ENCODE data around the gene TMEM92. TPM values are rescaled to one million over a fixed set of nuclear protein-coding genes. Genes with fewer than 3 reads are reported as not detected.

The TMEM92 gene
- total RNA-seq, 5 donors from 2014 or later (not counting 1 experiment from before 2014, with no cell fraction given), result not detected

DNA sequence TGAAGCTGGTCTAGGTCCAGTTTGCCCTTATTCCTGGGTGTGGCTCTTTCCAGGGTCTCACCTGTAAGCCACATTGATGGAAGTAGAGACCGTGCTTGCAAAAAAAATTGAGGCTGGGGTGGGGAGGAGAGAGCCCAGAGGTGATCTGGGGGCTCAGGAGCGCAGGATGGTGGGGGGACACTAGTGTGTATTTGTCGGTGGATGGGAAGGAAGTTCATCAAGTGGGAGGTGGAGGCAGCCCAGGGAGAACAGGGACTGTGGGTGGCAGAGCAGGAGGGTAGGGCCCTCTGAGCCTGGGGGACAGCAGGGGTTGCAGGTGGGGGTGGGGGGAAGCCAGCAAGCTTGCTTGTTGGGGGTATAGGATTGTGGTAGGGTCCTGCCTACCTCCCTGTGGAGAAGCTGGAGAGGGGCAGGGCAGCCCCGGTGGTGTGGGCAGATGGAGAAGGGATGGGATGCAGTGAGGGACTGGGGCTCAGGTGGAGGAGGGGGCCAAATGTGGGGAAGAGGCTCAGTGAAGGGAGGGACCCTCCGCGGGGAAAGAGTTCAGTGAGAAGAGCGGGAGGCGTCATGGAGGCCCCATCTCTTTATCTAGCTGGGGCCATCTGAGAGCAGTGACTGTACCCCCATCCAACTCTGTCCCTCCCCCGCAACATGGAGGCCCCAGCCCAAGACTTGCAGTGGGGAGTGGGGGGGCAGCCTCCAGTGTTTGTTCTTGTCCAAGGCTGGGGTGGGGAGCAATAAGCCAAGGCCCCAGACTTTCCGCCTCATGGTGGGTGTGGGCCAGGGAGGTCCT, 17.2 kb upstream of the TMEM92 start:
- H3K4me1 Mint-ChIP-seq, result no peaks in the 10 kb centered on the region
- ChIA-PET CTCF (interaction anchor here in 1 of 2 donors (0.6 kb wide), 1 partner anchor 921 kb away, joined by 3 read pairs; no protein-coding TSS in a partner anchor), POLR2A (interaction anchor here in 1 of 2 donors (1.0 kb wide), 1 partner anchor 9 kb away, joined by 3 read pairs; no protein-coding TSS in a partner anchor)
- H3K27ac Mint-ChIP-seq, result no peak overlapping the region
- H3K36me3 ChIP-seq (ENCODE audit: control insufficient read depth in 2 of 2, extremely low read depth in 1 of 2, insufficient read depth in 1 of 2, low read length in 1 of 2), result no peaks in the 10 kb centered on the region
- H3K9me3 ChIP-seq, result no peaks in the 10 kb centered on the region
- DNase-seq, result no peak
- no peaks in the 10 kb centered on the region for H3K9me3 Mint-ChIP-seq
- peaks cover 0 to 49% of the 10 kb centered on the region in 2 experiments for H3K27me3 ChIP-seq (replicated peaks in 1 of 2; ENCODE audit: control insufficient read depth in 2 of 2, extremely low read depth in 1 of 2, insufficient read depth in 2 of 2, low read length in 1 of 2)
- H3K27me3 Mint-ChIP-seq, result peaks cover 18 to 20% of the 10 kb centered on the region in 2 donors
- H3K36me3 Mint-ChIP-seq, result no peaks in the 10 kb centered on the region
- no peak for ATAC-seq (replicated peaks in 1 of 4)
- no peaks in the 10 kb centered on the region for H3K4me1 ChIP-seq (ENCODE audit: control insufficient read depth in 1 of 2, extremely low read depth in 1 of 2, insufficient read depth in 2 of 2, low read length in 2 of 2)
- WGBS (ENCODE audit: insufficient coverage), result 65% methylated on average over 3 of the region's 10 CpGs
- no peak overlapping the region for H3K27ac ChIP-seq (ENCODE audit: low read length)
- no peak overlapping the region for H3K4me3 ChIP-seq (ENCODE audit: control insufficient read depth in 1 of 2, extremely low read depth in 1 of 2, low read length in 1 of 2)
- no peak overlapping the region for H3K4me3 Mint-ChIP-seq

DNA sequence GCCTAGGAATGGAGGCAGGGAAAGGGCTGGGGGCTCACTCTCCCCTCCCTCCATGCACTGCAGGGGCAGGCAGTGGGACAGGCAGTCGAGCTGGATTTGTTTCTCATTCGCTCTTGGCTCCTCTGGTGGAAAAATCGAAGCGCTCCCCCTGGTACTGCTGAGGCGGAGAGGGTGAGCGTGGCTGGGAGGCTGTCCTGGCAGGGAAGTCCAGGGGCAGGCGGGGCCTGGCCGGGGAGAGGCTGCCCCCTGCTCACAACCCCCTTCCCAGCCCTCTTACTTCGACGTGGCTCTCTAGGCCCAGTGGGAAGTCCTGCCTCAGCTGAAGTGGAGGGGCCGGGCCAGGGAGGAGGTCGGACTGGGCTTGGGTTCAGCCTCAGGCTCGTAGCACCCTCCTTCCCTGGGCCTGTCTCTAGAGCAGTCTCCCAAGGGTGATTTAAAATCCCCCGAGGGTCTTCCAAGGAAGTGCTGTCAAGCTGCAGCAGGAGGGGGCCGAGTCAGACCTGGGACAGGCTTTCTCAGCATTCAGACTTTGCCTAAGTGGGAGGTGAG, 16.5 kb upstream of the TMEM92 start:
- ATAC-seq (replicated peaks in 1 of 4), result no peak
- ChIA-PET POLR2A (interaction anchor here in 1 of 2 donors (1.0 kb wide), 1 partner anchor 8 kb away, joined by 3 read pairs; no protein-coding TSS in a partner anchor), CTCF (no interaction called here)
- Mint-ChIP-seq H3K27ac (no peak overlapping the region), H3K4me3 (no peak overlapping the region), H3K27me3 (peaks cover 18 to 21% of the 10 kb centered on the region in 2 donors), H3K9me3 (no peaks in the 10 kb centered on the region), H3K4me1 (no peaks in the 10 kb centered on the region), H3K36me3 (no peaks in the 10 kb centered on the region)
- no peaks in the 10 kb centered on the region for H3K4me1 ChIP-seq (ENCODE audit: control insufficient read depth in 1 of 2, extremely low read depth in 1 of 2, insufficient read depth in 2 of 2, low read length in 2 of 2)
- no peak for DNase-seq
- no peaks in the 10 kb centered on the region for H3K9me3 ChIP-seq
- no peaks in the 10 kb centered on the region for H3K36me3 ChIP-seq (ENCODE audit: control insufficient read depth in 2 of 2, extremely low read depth in 1 of 2, insufficient read depth in 1 of 2, low read length in 1 of 2)
- 69% methylated on average over 7 of the region's 15 CpGs for WGBS (ENCODE audit: insufficient coverage)
- H3K27me3 ChIP-seq (replicated peaks in 1 of 2; ENCODE audit: control insufficient read depth in 2 of 2, extremely low read depth in 1 of 2, insufficient read depth in 2 of 2, low read length in 1 of 2), result peaks cover 0 to 56% of the 10 kb centered on the region in 2 experiments
- H3K27ac ChIP-seq (ENCODE audit: low read length), result no peak overlapping the region
- no peak overlapping the region for H3K4me3 ChIP-seq (ENCODE audit: control insufficient read depth in 1 of 2, extremely low read depth in 1 of 2, low read length in 1 of 2)

DNA sequence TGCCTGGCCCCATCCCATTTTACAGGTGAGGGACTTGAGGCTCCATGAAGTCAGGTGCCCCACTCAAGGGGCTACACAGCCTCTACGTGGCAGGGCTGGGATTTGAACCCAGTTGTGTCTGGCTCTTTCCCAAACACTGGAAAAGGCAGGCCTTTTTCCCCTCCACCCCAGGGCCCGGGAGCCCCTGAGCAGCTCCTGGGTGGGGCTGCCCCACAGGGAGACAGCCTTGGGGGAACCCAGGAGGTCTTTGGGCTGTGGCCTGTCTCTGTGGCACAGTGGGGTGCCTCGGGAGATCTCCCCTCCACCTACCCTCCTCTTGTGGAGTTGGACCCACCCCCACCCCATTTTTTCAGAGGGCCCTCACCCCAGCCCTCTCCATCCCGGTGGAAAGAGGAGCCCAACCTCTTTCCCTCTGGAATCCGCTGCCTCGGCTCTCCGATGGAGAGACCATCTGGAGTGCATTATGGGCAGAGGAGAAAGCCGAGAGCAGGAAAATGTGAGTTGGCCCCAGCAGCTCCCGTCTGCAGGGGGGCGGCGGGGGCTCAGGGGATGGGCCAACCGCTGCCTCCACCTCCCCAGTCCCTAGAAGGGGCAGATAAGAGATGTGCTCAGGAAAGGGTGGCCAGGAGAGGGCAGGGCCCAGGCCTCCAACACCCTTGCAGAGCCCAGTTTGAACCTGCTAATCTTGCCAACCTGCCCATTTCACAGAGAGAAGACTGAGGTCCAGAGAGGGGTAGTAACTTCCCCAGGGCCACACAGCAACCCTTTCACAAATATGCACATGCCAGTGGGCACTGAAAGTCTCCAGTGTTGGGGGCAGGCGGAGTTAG, 15.4 kb upstream of the TMEM92 start:
- CTCF ChIA-PET, result interaction anchor here in 1 of 2 donors (0.7 kb wide), 1 partner anchor 105 kb away, joined by 3 read pairs; no protein-coding TSS in a partner anchor
- DNase-seq (no peak), ATAC-seq (replicated peaks in 1 of 4) (no peak)
- Histone ChIP-seq H3K4me3 (ENCODE audit: control insufficient read depth in 1 of 2, extremely low read depth in 1 of 2, low read length in 1 of 2) (no peak overlapping the region), H3K9me3 (no peaks in the 10 kb centered on the region), H3K27ac (ENCODE audit: low read length) (no peak overlapping the region), H3K27me3 (replicated peaks in 1 of 2; ENCODE audit: control insufficient read depth in 2 of 2, extremely low read depth in 1 of 2, insufficient read depth in 2 of 2, low read length in 1 of 2) (peaks cover 0 to 66% of the 10 kb centered on the region in 2 experiments), H3K36me3 (ENCODE audit: control insufficient read depth in 2 of 2, extremely low read depth in 1 of 2, insufficient read depth in 1 of 2, low read length in 1 of 2) (no peaks in the 10 kb centered on the region), H3K4me1 (ENCODE audit: control insufficient read depth in 1 of 2, extremely low read depth in 1 of 2, insufficient read depth in 2 of 2, low read length in 2 of 2) (no peaks in the 10 kb centered on the region)
- WGBS (ENCODE audit: insufficient coverage), result 60% methylated on average over 3 of the region's 13 CpGs
- H3K27me3 Mint-ChIP-seq, result peaks cover 23 to 25% of the 10 kb centered on the region in 2 donors
- no peaks in the 10 kb centered on the region for H3K4me1 Mint-ChIP-seq
- H3K27ac Mint-ChIP-seq, result no peak overlapping the region
- no peaks in the 10 kb centered on the region for H3K36me3 Mint-ChIP-seq
- H3K4me3 Mint-ChIP-seq, result no peak overlapping the region
- POLR2A ChIA-PET, result no interaction called here
- H3K9me3 Mint-ChIP-seq, result no peaks in the 10 kb centered on the region

DNA sequence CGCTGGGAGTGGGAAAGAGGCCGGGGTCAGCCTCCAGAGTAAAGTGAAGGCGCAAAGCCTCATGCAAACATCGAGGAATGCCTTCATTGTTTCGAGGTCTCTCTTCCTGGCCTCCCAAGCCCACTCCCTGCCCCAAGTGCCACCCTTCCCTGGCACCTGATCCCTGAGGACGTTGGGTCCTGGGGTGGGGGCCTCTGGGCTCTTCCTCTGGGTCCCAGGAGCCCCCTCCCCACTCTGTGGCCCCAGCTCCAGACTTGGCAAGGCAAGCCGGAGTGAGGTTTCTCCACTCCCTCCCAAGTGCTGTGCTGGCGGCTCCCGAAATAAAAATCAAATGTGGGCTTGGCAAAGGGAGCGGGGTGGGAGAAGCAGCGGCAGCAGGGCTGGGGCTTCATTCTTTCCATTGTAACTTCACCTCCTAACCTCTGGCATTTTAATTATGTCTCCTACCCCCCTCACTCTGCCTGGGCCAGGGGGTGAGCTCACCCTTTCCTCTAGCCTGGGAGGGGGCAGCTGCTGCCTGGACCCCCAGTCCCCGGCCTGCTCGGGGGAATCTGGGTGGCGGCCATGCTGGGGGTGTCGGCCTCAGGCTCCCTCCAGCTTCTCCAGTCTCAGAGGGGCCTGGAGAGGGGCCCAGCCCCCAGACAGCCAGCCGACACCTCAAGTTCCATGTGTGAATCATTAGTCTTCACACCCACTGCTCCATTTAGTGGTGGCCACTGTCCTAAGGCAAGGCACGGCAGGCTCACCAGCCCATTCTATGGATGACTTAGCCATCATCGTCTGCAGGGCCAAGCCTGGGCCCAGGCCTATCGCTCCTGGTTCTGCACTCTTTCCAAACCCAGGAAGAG, 14.6 kb upstream of the TMEM92 start:
- Mint-ChIP-seq H3K4me3 (no peak overlapping the region), H3K27ac (no peak overlapping the region), H3K27me3 (peaks cover 24 to 25% of the 10 kb centered on the region in 2 donors), H3K9me3 (no peaks in the 10 kb centered on the region), H3K4me1 (no peaks in the 10 kb centered on the region), H3K36me3 (no peaks in the 10 kb centered on the region)
- WGBS (ENCODE audit: insufficient coverage), result 73% methylated on average over 13 of the region's 19 CpGs
- H3K27me3 ChIP-seq (replicated peaks in 1 of 2; ENCODE audit: control insufficient read depth in 2 of 2, extremely low read depth in 1 of 2, insufficient read depth in 2 of 2, low read length in 1 of 2), result peaks cover 0 to 71% of the 10 kb centered on the region in 2 experiments
- H3K36me3 ChIP-seq (ENCODE audit: control insufficient read depth in 2 of 2, extremely low read depth in 1 of 2, insufficient read depth in 1 of 2, low read length in 1 of 2), result no peaks in the 10 kb centered on the region
- no peaks in the 10 kb centered on the region for H3K9me3 ChIP-seq
- no peak for ATAC-seq (replicated peaks in 1 of 4)
- ChIA-PET POLR2A (no interaction called here), CTCF (no interaction called here)
- H3K4me1 ChIP-seq (ENCODE audit: control insufficient read depth in 1 of 2, extremely low read depth in 1 of 2, insufficient read depth in 2 of 2, low read length in 2 of 2), result no peaks in the 10 kb centered on the region
- no peak for DNase-seq
- H3K4me3 ChIP-seq (ENCODE audit: control insufficient read depth in 1 of 2, extremely low read depth in 1 of 2, low read length in 1 of 2), result no peak overlapping the region
- no peak overlapping the region for H3K27ac ChIP-seq (ENCODE audit: low read length)

DNA sequence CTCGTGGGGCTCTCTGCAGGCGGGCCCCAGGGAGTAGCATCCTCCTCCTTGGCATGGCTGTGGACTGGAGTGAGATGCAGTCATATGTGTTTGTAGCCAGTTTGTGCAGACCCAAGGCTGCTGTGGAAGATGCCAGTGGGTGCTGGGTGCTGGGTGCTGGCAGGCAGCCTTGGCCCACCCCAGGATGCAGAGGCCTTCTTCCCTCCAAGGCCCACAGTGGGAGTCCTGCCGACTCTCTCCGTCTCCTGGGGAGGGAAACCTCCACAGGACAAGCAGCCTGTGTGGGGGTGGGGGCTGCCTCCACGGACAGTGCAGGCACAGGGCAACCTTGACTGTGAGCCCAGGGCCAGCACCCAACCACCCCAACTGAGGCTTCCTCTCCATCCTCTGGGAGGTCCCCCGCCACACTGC, 13.8 kb upstream of the TMEM92 start:
- Histone ChIP-seq H3K36me3 (ENCODE audit: control insufficient read depth in 2 of 2, extremely low read depth in 1 of 2, insufficient read depth in 1 of 2, low read length in 1 of 2) (no peaks in the 10 kb centered on the region), H3K4me3 (ENCODE audit: control insufficient read depth in 1 of 2, extremely low read depth in 1 of 2, low read length in 1 of 2) (no peak overlapping the region), H3K9me3 (no peaks in the 10 kb centered on the region), H3K27ac (ENCODE audit: low read length) (no peak overlapping the region), H3K27me3 (replicated peaks in 1 of 2; ENCODE audit: control insufficient read depth in 2 of 2, extremely low read depth in 1 of 2, insufficient read depth in 2 of 2, low read length in 1 of 2) (peaks cover 0 to 71% of the 10 kb centered on the region in 2 experiments), H3K4me1 (ENCODE audit: control insufficient read depth in 1 of 2, extremely low read depth in 1 of 2, insufficient read depth in 2 of 2, low read length in 2 of 2) (no peaks in the 10 kb centered on the region)
- DNase-seq (no peak), ATAC-seq (replicated peaks in 1 of 4) (no peak)
- no peak overlapping the region for H3K4me3 Mint-ChIP-seq
- no peaks in the 10 kb centered on the region for H3K4me1 Mint-ChIP-seq
- no peak overlapping the region for H3K27ac Mint-ChIP-seq
- H3K36me3 Mint-ChIP-seq, result no peaks in the 10 kb centered on the region
- 90% methylated on average over 3 of the region's 6 CpGs for WGBS (ENCODE audit: insufficient coverage)
- no peaks in the 10 kb centered on the region for H3K9me3 Mint-ChIP-seq
- ChIA-PET POLR2A (no interaction called here), CTCF (no interaction called here)
- H3K27me3 Mint-ChIP-seq, result peaks cover 23 to 24% of the 10 kb centered on the region in 2 donors
